BE2C (cell line): Measurements from ENCODE around the gene TK2.
A peak's percentile ranks its signal among the peaks of the same experiment; 100 is the strongest.
"Not testable (repeated sequence)": the region's sequence is repeated elsewhere in the genome, so short reads cannot be mapped to it uniquely, and the experiment has no call there.

Source experiments
- DNase-seq: peaks from one replicate; pipeline ENCODE4 v3.0.0-alpha.2; 2020
- H3K27me3 ChIP-seq: fragments of 250-450 bp; sonication (Bioruptor Pico); 2 replicates; pipeline ENCODE4 v1.5.1; 2020; ENCODE audit warnings: mild to moderate bottlenecking
- H3K36me3 ChIP-seq: fragments of 250-450 bp; sonication (Bioruptor Pico); 2 replicates; pipeline ENCODE4 v1.5.1; 2020; ENCODE audit warnings: mild to moderate bottlenecking
- H3K4me1 ChIP-seq: fragments of 250-450 bp; sonication (Bioruptor Pico); 2 replicates; pipeline ENCODE4 v1.5.1; 2020
- H3K4me3 ChIP-seq: 2 replicates; pipeline ENCODE4 v1.5.1; 2011; ENCODE audit warnings: low read depth, low read length
- H3K9me3 ChIP-seq: fragments of 250-450 bp; sonication (Bioruptor Pico); 2 replicates; pipeline ENCODE4 v1.5.1; 2020
- CTCF ChIP-seq: IDR thresholded peaks from 2 replicates; pipeline ENCODE4 v1.5.1; 2012; ENCODE audit warnings: mild to moderate bottlenecking, low read depth, low read length

The TK2 gene

DNA sequence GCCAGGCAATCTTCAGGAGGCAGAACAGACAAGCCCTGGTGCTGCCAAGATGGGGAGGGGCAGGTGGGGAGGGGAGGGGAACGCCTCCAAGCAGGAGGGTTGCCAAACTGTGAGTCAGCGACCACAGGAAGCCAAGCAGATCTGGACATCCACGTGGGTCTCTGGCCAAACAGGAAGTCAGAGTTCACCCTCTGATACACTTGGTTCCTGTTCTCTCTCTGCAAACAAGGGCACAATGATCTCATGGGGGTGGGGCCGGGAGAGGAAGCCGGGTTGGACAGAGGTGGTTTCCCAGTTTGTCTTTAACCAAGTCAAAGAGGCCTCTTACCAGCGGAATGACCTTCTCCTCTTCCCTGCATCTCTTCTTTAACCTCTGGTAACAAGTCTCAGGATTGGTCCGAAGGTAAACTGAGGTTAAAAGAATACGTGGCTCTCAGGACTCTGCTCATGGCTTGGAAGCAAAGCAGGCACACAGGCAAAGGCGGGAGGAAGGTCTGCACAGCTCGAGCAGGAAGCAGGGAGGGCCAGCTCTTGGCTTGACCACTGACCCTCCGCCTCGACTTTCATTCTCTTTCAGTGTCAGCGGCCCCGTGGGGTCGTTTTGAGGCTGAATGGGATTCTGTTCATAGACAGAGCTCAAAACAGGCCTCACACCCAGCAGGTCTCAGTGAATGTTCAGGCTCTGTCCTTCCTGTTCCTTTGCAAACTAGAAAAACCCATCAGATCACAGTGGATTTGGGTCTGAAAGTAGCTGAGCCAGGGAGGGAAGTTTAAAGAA is 32.9 kb downstream of the TK2 start:
- DNase-seq: peak; percentile 91

DNA sequence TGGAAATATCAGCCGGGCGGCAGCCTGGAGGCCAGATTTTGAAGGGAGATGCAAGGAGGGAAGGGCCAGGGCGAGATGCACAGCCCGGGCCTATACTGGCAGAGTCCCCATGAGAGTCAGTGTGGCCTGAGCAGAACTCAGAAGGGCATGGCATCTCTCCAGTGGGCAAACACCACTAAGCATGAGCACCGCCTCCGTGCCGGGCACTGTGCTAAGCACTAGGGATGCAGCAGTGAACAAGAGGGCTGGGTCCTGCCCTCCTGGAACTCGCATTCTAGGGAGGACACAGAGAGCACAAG is 33.5 kb downstream of the TK2 start:
- no peaks in the 10 kb centered on the region for H3K36me3 ChIP-seq
- peaks cover 19% of the 10 kb centered on the region for H3K4me1 ChIP-seq
- no peaks in the 10 kb centered on the region for H3K9me3 ChIP-seq
- H3K27me3 ChIP-seq: no peaks in the 10 kb centered on the region
- no peak for DNase-seq
- H3K4me3 ChIP-seq: no peak overlapping the region
- TF ChIP-seq CTCF: no peak

More for the DNA sequence above, 32.9 kb downstream of the TK2 start:
- TF ChIP-seq CTCF: no peak
- no peak overlapping the region for H3K4me3 ChIP-seq
- H3K9me3 ChIP-seq: no peaks in the 10 kb centered on the region
- no peaks in the 10 kb centered on the region for H3K27me3 ChIP-seq
- H3K4me1 ChIP-seq: peaks cover 16% of the 10 kb centered on the region
- H3K36me3 ChIP-seq: no peaks in the 10 kb centered on the region

DNA sequence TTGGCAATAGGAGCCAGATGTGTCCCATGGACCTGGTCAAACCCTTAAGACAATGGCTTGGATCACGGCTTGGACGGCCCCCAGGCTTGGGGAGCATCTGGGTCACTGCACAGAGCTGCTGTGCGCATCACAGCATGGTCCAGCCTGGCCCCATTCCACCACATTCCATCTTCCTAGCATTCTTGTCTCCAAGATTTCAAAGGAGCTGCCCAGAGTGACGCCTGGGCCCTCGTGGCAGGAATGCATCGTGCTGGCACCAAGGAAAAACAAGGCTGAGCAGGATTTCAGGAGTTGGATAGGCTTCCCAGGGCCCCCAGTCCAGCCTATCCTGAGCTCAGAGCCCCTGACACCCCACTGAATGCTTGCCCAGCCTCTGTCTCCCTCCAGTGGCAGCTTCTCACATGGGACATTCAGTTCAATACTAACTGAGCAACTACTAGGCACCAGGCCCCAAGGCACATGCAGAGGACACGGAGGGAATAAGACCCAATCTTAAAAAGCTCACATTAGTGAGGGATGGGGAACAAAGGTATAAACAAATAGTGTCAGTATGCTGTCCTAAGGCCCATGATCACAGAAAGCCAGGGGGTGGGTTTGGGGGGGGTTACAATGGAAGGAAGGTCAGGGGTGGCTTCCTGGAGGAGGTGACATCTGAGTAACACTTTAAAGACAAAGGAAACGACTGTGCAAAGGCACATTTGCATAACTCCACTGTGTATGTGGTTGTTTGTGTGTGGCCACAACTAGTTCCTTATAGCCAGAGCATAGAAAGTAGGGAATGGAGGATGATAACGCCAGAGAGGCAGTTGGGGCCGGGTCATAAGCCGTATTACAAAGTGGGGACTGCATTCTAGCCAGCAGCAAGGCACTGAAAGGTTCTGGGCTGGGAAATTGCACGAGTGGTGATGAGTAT is 34.1 kb downstream of the TK2 start:
- peaks cover 24% of the 10 kb centered on the region for H3K4me1 ChIP-seq
- H3K36me3 ChIP-seq: no peaks in the 10 kb centered on the region
- no peak for DNase-seq
- no peaks in the 10 kb centered on the region for H3K9me3 ChIP-seq
- H3K4me3 ChIP-seq: no peak overlapping the region
- H3K27me3 ChIP-seq: no peaks in the 10 kb centered on the region
- peak; percentile 25 for TF ChIP-seq CTCF

DNA sequence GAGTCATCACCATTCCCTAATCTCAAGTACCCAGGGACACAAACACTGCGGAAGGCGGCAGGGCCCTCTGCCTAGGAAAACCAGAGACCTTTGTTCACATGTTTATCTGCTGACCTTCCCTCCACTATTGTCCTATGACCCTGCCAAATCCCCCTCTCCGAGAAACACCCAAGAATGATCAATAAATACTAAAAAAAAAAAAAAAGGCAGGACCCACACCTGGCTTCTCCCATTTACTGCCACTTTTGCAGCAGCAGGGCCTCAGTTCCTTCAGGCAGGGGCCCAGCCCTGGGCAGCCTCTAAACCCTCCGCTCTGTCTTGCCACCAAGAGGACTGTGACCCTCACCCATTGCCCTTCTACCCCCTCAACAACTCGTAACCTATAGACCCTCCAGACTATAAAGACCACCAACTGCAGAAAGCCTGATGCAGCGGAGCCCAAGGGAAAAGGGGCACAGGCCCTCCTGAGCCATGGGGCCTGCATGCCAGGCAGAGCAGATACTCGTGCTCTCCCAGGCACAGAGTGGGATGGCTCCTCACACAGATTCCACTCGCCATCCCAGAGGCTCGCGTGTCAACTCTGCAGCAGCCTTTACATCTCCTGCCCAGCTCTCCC is 34.8 kb downstream of the TK2 start:
- H3K36me3 ChIP-seq, H3K27me3 ChIP-seq, H3K9me3 ChIP-seq, DNase-seq, H3K4me3 ChIP-seq: not testable (repeated sequence)
- peaks cover 24% of the 10 kb centered on the region for H3K4me1 ChIP-seq

DNA sequence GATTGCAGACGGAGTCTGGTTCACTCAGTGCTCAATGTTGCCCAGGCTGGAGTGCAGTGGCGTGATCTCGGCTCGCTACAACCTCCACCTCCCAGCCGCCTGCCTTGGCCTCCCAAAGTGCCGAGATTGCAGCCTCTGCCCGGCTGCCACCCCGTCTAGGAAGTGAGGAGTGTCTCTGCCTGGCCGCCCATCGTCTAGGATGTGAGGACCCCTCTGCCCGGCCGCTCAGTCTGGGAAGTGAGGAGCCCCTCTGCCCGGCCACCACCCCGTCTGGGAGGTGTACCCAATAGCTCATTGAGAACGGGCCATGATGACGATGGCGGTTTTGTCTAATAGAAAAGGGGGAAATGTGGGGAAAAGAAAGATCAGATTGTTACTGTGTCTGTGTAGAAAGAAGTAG is 35.5 kb downstream of the TK2 start:
- DNase-seq, H3K9me3 ChIP-seq, H3K36me3 ChIP-seq, H3K4me3 ChIP-seq, H3K27me3 ChIP-seq: not testable (repeated sequence)
- peaks cover 24% of the 10 kb centered on the region for H3K4me1 ChIP-seq

DNA sequence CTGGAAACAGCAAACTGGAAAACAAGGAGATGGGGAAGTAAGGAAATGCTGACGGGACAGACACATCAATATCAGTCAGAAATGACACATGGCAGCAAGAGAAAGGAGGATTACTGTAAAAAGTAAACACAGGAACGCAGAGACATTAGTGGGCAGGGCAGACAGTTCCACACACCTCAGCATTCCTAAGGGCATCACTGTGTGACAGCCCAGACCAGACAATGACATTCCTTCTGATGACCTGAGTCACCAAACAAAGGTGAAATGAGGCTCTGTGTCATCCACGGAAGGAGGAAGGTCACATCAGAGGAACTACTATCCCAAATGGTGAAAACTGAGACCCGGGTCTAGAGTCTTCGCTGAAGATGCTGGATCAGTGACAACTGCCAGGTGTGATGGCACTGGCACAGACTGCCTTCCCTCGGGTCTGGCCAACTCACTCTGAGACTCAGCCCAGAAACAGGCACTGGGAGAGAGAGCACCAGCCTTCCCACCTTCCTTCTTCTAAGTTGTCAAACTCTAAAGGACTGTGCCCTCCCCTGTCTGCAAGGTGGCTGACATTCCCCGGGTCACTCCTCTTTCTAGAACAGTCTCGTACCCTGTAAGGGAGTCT is 36.7 kb downstream of the TK2 start:
- Histone ChIP-seq H3K9me3 (no peaks in the 10 kb centered on the region), H3K36me3 (no peaks in the 10 kb centered on the region), H3K4me1 (peaks cover 24% of the 10 kb centered on the region), H3K27me3 (no peaks in the 10 kb centered on the region), H3K4me3 (no peak overlapping the region)
- no peak for DNase-seq
- TF ChIP-seq CTCF: no peak
